LNCAP (cell line): ENCODE measurements around the gene ARF1.

ENCODE experiments used
- CTCF ChIP-seq: fragments of 450-650 bp; IDR thresholded peaks from 2 replicates; pipeline ENCODE4 v1.5.1; 2017; ENCODE audit warnings: mild to moderate bottlenecking

ARF1 gene

GRCh38 chr1:228108055-228108690, 25.7 kb downstream of the ARF1 start:
- no peak for TF ChIP-seq CTCF

- no peak for TF ChIP-seq CTCF
Measured at GRCh38 chr1:228108742-228109072, 26.2 kb downstream of the ARF1 start.

- peak; percentile 22; the same call in 1 of the 2 replicates for TF ChIP-seq CTCF
Measured at GRCh38 chr1:228109073-228109961, 26.8 kb downstream of the ARF1 start, which contains the start of gene MRPL55. Gene MRPL55, minus strand, starts transcription at chr1:228109299. Its CDS starts 1,039 bp downstream, at chr1:228108260.

- no peak for TF ChIP-seq CTCF
Measured at GRCh38 chr1:228109962-228110488, 27.5 kb downstream of the ARF1 start.

- no peak for TF ChIP-seq CTCF
Measured at GRCh38 chr1:228110556-228110955, 28.0 kb downstream of the ARF1 start.

- no peak for TF ChIP-seq CTCF
Measured at GRCh38 chr1:228112167-228112566, 29.7 kb downstream of the ARF1 start.

- no peak for TF ChIP-seq CTCF
Measured at GRCh38 chr1:228112617-228113016, 30.1 kb downstream of the ARF1 start.
